Endodermal cell (in vitro differentiated cells): ENCODE measurements around the gene ZCCHC14. TPM values are rescaled to one million over a fixed set of nuclear protein-coding genes. Genes with fewer than 3 reads are reported as not detected.

Experiments used
- DNase-seq: peaks from one replicate; pipeline ENCODE4 v3.0.0-alpha.2; 2017
- H3K27ac ChIP-seq: 2 replicates; pipeline ENCODE4 v1.5.1; 2013; ENCODE audit warnings: mild to moderate bottlenecking, low read depth, low read length, moderate library complexity
- H3K27me3 ChIP-seq: 2 replicates; pipeline ENCODE4 v1.6.1; 2013; ENCODE audit warnings: mild to moderate bottlenecking, low read length, moderate library complexity; ENCODE audit not compliant: insufficient read depth, control insufficient read depth, poor library complexity, severe bottlenecking
- H3K36me3 ChIP-seq: 2 replicates; pipeline ENCODE4 v1.7.0; 2013; ENCODE audit warnings: mild to moderate bottlenecking, low read length, moderate library complexity; ENCODE audit not compliant: control insufficient read depth, insufficient read depth
- H3K4me1 ChIP-seq: one replicate; pipeline ENCODE4 v1.7.0; 2013; ENCODE audit warnings: low read length; ENCODE audit not compliant: control insufficient read depth, insufficient read depth
- H3K4me3 ChIP-seq: 2 replicates; pipeline ENCODE4 v1.5.1; 2013; ENCODE audit warnings: mild to moderate bottlenecking, low read length, moderate library complexity
- H3K9ac ChIP-seq: 2 replicates; pipeline ENCODE4 v1.6.1; 2013; ENCODE audit warnings: mild to moderate bottlenecking, low read length, moderate library complexity; ENCODE audit not compliant: poor library complexity, severe bottlenecking; ENCODE audit errors: extremely low read depth
- H3K9me3 ChIP-seq: 2 replicates; pipeline ENCODE4 v1.6.1; 2013; ENCODE audit warnings: mild to moderate bottlenecking, low read length, moderate library complexity; ENCODE audit not compliant: control insufficient read depth
- H3K27ac Mint-ChIP-seq: 2 replicates; pipeline ENCODE4 v1.8.0; 2020; ENCODE audit warnings: mixed read lengths
- H3K27me3 Mint-ChIP-seq: 2 replicates; pipeline ENCODE4 v1.8.0; 2021; ENCODE audit warnings: mild to moderate bottlenecking, mixed read lengths; ENCODE audit not compliant: insufficient read depth
- H3K36me3 Mint-ChIP-seq: 2 replicates; pipeline ENCODE4 v1.8.0; 2020; ENCODE audit warnings: low read depth, mixed read lengths
- H3K4me1 Mint-ChIP-seq: 2 replicates; pipeline ENCODE4 v1.8.0; 2020; ENCODE audit warnings: mixed read lengths
- H3K4me3 Mint-ChIP-seq: 2 replicates; pipeline ENCODE4 v1.8.0; 2020; ENCODE audit warnings: mild to moderate bottlenecking, moderate library complexity, mixed read lengths
- H3K9me3 Mint-ChIP-seq: 2 replicates; pipeline ENCODE4 v1.8.0; 2020; ENCODE audit warnings: mild to moderate bottlenecking, mixed read lengths
- CTCF ChIP-seq: fragments of 200-600 bp; sonication (generic); conservative IDR thresholded peaks from 2 replicates; pipeline ENCODE4 v1.5.0; 2021; ENCODE audit warnings: antibody characterized with exemption, mild to moderate bottlenecking
- WGBS, 2 experiments: methylation state at CpG; one replicate each; pipeline versions ENCODE4 v1.1.5 to v1.1.7; 2013; ENCODE audit warnings: missing lambda C conversion rate in 2 of 2, mixed read lengths in 1 of 2; ENCODE audit not compliant: insufficient coverage in 1 of 2, insufficient read length in 1 of 2; 5-methylcytosine and 5-hydroxymethylcytosine counted together
- total RNA-seq, 2 donors: library from RNA; stranded (reverse); fragmentation: NEBNext Ultra II Directional in 1 of 2; extraction: Animal tissue kit (Norgen Biotek cat#: 25700) in 1 of 2; gene quantifications; 2 replicates in 1 of 2; 3 replicates in 1 of 2; pipeline ENCODE4 v1.2.1, GENCODE V29; 2021

The ZCCHC14 gene
- total RNA-seq, 2 donors from 2014 or later, result 27.3 to 33.7 TPM

GRCh38 chr16:87393680-87394055 is 99.2 kb downstream of the ZCCHC14 start:
- Mint-ChIP-seq H3K27me3 (no peaks in the 10 kb centered on the region), H3K4me3 (peak overlapping the region; percentile 77), H3K9me3 (no peaks in the 10 kb centered on the region), H3K36me3 (peaks cover 18% of the 10 kb centered on the region), H3K4me1 (peaks cover 17% of the 10 kb centered on the region), H3K27ac (peak overlapping the region; percentile 90)
- no peak for TF ChIP-seq CTCF
- Histone ChIP-seq H3K27ac (no peak overlapping the region), H3K9me3 (no peaks in the 10 kb centered on the region), H3K36me3 (peaks cover 21% of the 10 kb centered on the region), H3K4me1 (no peaks in the 10 kb centered on the region), H3K27me3 (no peaks in the 10 kb centered on the region), H3K9ac (peak overlapping the region; percentile 80), H3K4me3 (peak overlapping the region; percentile 96)
- DNase-seq, result peak; percentile 37
- 84% methylated on average over 6 of the region's 6 CpGs; no CpG with 5 or more reads in 1 of the 2 experiments for WGBS, 2 experiments

GRCh38 chr16:87392821-87393679 is 99.8 kb downstream of the ZCCHC14 start:
- H3K27ac ChIP-seq, result no peak overlapping the region
- peak overlapping the region; percentile 96 for H3K4me3 ChIP-seq
- Mint-ChIP-seq H3K4me1 (peaks cover 21% of the 10 kb centered on the region), H3K27me3 (no peaks in the 10 kb centered on the region), H3K36me3 (peaks cover 13% of the 10 kb centered on the region), H3K4me3 (peak overlapping the region; percentile 77), H3K27ac (peak overlapping the region; percentile 90), H3K9me3 (no peaks in the 10 kb centered on the region)
- 3 to 5% methylated on average over 27 to 53 of the region's 53 CpGs for WGBS, 2 experiments
- no peaks in the 10 kb centered on the region for H3K9me3 ChIP-seq
- no peaks in the 10 kb centered on the region for H3K27me3 ChIP-seq
- peak; percentile 17 for TF ChIP-seq CTCF
- no peaks in the 10 kb centered on the region for H3K4me1 ChIP-seq
- peak overlapping the region; percentile 80 for H3K9ac ChIP-seq
- peak; percentile 81 for DNase-seq
- H3K36me3 ChIP-seq, result peaks cover 15% of the 10 kb centered on the region

GRCh38 chr16:87391950-87392820 is 100.6 kb downstream of the ZCCHC14 start, which contains the start of gene MAP1LC3B:
Gene MAP1LC3B (plus strand): TSS chr16:87392336. CDS start chr16:87392428, 92 bp downstream.
- H3K27me3 Mint-ChIP-seq, result no peaks in the 10 kb centered on the region
- H3K36me3 Mint-ChIP-seq, result peaks cover 13% of the 10 kb centered on the region
- Histone ChIP-seq H3K9me3 (no peaks in the 10 kb centered on the region), H3K27ac (peak within 1 kb of the TSS; percentile 70), H3K27me3 (no peaks in the 10 kb centered on the region), H3K4me3 (peak within 1 kb of the TSS; percentile 96), H3K4me1 (no peaks in the 10 kb centered on the region), H3K9ac (peak within 1 kb of the TSS; percentile 80), H3K36me3 (peaks cover 15% of the 10 kb centered on the region)
- peak; percentile 98 for DNase-seq
- TF ChIP-seq CTCF, result no peak
- no peaks in the 10 kb centered on the region for H3K9me3 Mint-ChIP-seq
- 0 to 1% methylated on average over 24 to 113 of the region's 113 CpGs for WGBS, 2 experiments
- peak within 1 kb of the TSS; percentile 77 for H3K4me3 Mint-ChIP-seq
- peak within 1 kb of the TSS; percentile 94 for H3K27ac Mint-ChIP-seq
- H3K4me1 Mint-ChIP-seq, result peaks cover 27% of the 10 kb centered on the region
